HG02981 (cell line): ENCODE data around the gene FGR.
"Not testable (repeated sequence)": the region's sequence is repeated elsewhere in the genome, so short reads cannot be mapped to it uniquely, and the experiment has no call there.

Experiments
- ATAC-seq: cut with Tn5 transposase; IDR thresholded peaks from one replicate; pipeline ENCODE4 v1.9.1; 2021; ENCODE audit warnings: mild to moderate bottlenecking, moderate library complexity; ENCODE audit not compliant: unreplicated experiment

FGR gene

GRCh38 chr1:27660300-27660835 is 25.4 kb upstream of the FGR start:
- ATAC-seq = no peak

- ATAC-seq = peak; percentile 55
Observed at GRCh38 chr1:27659497-27660299, 24.7 kb upstream of the FGR start.

GRCh38 chr1:27658951-27659496 is 24.0 kb upstream of the FGR start:
- ATAC-seq = peak; percentile 15

- ATAC-seq = no peak
Observed at GRCh38 chr1:27656157-27656893, 21.3 kb upstream of the FGR start.

GRCh38 chr1:27655151-27655937 is 20.4 kb upstream of the FGR start:
- ATAC-seq = no peak

- no peak for ATAC-seq
Observed at GRCh38 chr1:27652111-27652864, 17.3 kb upstream of the FGR start.

- ATAC-seq = no peak
Observed at GRCh38 chr1:27650539-27651175, 15.7 kb upstream of the FGR start.

GRCh38 chr1:27650171-27650538 is 15.2 kb upstream of the FGR start:
- no peak for ATAC-seq

- ATAC-seq = no peak
Observed at GRCh38 chr1:27649306-27649635, 14.3 kb upstream of the FGR start.

GRCh38 chr1:27648602-27649305 is 13.8 kb upstream of the FGR start:
- ATAC-seq = no peak

- no peak for ATAC-seq
Observed at GRCh38 chr1:27647328-27647727, 12.3 kb upstream of the FGR start.

- no peak for ATAC-seq
Observed at GRCh38 chr1:27646676-27647075, 11.7 kb upstream of the FGR start.

GRCh38 chr1:27645071-27645415 is 10.1 kb upstream of the FGR start:
- no peak for ATAC-seq

- no peak for ATAC-seq
Observed at GRCh38 chr1:27644369-27645070, 9.5 kb upstream of the FGR start.

- peak; percentile 54 for ATAC-seq
Observed at GRCh38 chr1:27643600-27644368, 8.8 kb upstream of the FGR start.

GRCh38 chr1:27640514-27640913 is 5.5 kb upstream of the FGR start:
- ATAC-seq = not testable (repeated sequence)

GRCh38 chr1:27638805-27639204 is 3.8 kb upstream of the FGR start:
- ATAC-seq = no peak
